ENCODE results near the gene GJC1.
A peak's percentile ranks its signal among the peaks of the same experiment; 100 is the strongest.

The GJC1 gene

DNA sequence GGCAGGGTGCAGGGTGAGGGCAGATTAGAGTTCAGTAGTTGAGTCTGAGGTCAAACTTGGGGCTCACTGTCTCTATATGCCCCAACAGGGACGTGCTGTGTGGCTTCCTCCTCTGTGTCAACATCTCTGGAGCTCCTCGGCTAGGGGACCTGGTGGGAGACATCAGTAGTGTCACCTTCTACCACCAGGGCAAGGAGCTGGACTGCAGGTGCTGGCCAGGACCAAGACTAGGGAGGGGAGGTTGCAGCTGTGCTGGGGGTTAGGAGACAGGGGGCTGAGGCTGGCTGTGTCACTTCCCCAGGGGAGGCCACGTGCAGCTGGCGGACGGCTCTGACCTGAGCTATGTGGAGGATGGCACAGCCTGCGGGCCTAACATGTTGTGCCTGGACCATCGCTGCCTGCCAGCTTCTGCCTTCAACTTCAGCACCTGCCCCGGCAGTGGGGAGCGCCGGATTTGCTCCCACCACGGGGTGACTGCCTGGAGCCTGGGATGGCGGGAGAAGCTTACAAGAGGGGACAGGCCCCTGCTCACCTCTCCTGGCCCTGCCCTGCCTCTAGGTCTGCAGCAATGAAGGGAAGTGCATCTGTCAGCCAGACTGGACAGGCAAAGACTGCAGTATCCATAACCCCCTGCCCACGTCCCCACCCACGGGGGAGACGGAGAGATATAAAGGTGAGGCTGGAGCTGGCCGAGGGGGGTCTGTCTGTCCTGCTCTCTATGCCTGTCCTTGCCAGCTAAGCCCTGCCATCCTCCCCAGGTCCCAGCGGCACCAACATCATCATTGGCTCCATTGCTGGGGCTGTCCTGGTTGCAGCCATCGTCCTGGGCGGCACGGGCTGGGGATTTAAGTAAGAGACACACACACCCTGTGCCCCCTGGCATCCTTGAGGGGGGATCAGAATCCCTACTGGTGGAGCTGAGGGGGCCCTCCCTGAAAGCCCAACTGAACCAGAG lies 52.4 kb downstream of the GJC1 start:
- no peak for TF ChIP-seq CTCF (IDR thresholded peaks at IDR 0.05; ENCODE audit: borderline replicate concordance, insufficient read depth, low read depth, low read length)
- no peak overlapping the region for H3K4me3 ChIP-seq (ENCODE audit: low read depth, low read length)

- TF ChIP-seq CTCF (IDR thresholded peaks at IDR 0.05; ENCODE audit: borderline replicate concordance, insufficient read depth, low read depth, low read length): no peak
- no peak overlapping the region for H3K4me3 ChIP-seq (ENCODE audit: low read depth, low read length)
Observed at GRCh38 chr17:44776628-44777393, 53.3 kb downstream of the GJC1 start.

DNA sequence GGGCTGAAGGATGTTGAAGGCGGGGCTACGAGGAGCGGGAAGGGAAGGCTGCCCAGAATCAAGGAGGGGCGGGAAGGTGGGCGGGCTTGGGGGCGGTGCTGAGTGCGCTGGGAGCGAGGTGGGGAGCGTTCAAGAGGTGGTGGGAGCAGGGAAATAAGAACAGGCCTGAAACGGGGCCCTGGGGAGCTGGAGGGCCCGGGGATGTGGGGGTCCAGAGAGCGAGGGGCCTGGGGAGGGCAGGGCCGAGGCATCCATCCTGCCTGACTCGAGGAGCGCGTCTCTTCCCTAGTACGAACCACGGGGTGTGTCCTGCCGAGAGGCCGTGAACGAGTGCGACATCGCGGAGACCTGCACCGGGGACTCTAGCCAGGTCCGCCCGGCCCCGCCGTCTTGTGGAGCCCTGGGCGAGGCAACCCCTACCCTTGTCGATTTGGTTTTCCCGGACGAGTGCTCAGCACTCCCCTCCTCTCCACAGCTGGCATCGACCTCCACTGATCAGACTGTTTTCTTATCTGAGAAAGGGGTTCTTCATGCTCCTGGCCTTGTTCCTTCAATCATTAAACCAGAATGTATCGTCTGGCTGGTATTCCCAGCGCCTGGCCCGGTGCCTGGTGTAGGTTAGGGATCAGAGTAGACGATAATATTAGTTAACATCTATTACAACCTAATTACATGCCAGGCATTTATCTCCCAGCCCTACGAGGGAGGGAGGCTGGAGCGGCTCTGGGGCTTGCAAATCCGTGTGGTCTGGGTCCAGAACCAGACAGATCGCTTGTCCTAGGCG lies 54.1 kb downstream of the GJC1 start:
- no peak for TF ChIP-seq CTCF (IDR thresholded peaks at IDR 0.05; ENCODE audit: borderline replicate concordance, insufficient read depth, low read depth, low read length)

GRCh38 chr17:44775136-44775837 lies 54.8 kb downstream of the GJC1 start:
- TF ChIP-seq CTCF (IDR thresholded peaks at IDR 0.05; ENCODE audit: borderline replicate concordance, insufficient read depth, low read depth, low read length): no peak
- H3K4me3 ChIP-seq (ENCODE audit: low read depth, low read length): peak overlapping the region; percentile 55

More for the DNA sequence above, 54.1 kb downstream of the GJC1 start:
- peak overlapping the region; percentile 44 for H3K4me3 ChIP-seq (ENCODE audit: low read depth, low read length)

- TF ChIP-seq CTCF (IDR thresholded peaks at IDR 0.05; ENCODE audit: borderline replicate concordance, insufficient read depth, low read depth, low read length): peak; percentile 100
Observed at GRCh38 chr17:44774271-44775135, 55.6 kb downstream of the GJC1 start.

More at GRCh38 chr17:44774271-44775135, 55.6 kb downstream of the GJC1 start:
- H3K4me3 ChIP-seq (ENCODE audit: low read depth, low read length): peak overlapping the region; percentile 55
